H1 (cell line): ENCODE measurements around the gene RALGAPA2. TPM values are rescaled to one million over a fixed set of nuclear protein-coding genes. Genes with fewer than 3 reads are reported as not detected.

Experiments
- CTCF ChIA-PET: fragments of 300-600 bp; sonication (Branson Sonifier 250); formaldehyde crosslinking; loops from one replicate; lab custom pipeline; 2021; ENCODE audit not compliant: partially characterized antibody; lab: Charles Lee
- POLR2A ChIA-PET: fragments of 300-600 bp; sonication (Branson Sonifier 250); formaldehyde crosslinking; loops from one replicate; lab custom pipeline; 2021; ENCODE audit warnings: inconsistent platforms; ENCODE audit not compliant: partially characterized antibody; lab: Charles Lee
- DNase-seq, 2 experiments: peaks; one replicate each; pipeline versions ENCODE4 v3.0.0 to v3.0.0-alpha.2; 2010 to 2022; ENCODE audit warnings: low spot score in 2 of 2, low read depth in 1 of 2, mixed read lengths in 1 of 2
- FAIRE-seq: peaks from 2 replicates; lab custom pipeline; 2011; peaks lifted over from hg19 to GRCh38; lab: Jason Lieb, UNC
- H2AFZ ChIP-seq: 2 replicates; pipeline ENCODE4 v1.8.1; 2012; ENCODE audit warnings: low read length, inconsistent platforms
- H2AK5ac ChIP-seq: 2 replicates; pipeline ENCODE4 v1.6.1; 2013; ENCODE audit warnings: low read depth, low read length
- H2BK120ac ChIP-seq: replicated peaks from 2 replicates; pipeline ENCODE3; 2013; ENCODE audit warnings: low read depth, low read length, inconsistent platforms
- H2BK12ac ChIP-seq: 2 replicates; pipeline ENCODE4 v1.6.1; 2013; ENCODE audit warnings: low read depth, low read length
- H2BK15ac ChIP-seq: 2 replicates; pipeline ENCODE4 v1.6.1; 2013; ENCODE audit warnings: low read length
- H2BK20ac ChIP-seq: 2 replicates; pipeline ENCODE4 v1.6.1; 2013; ENCODE audit warnings: low read length
- H2BK5ac ChIP-seq: 2 replicates; pipeline ENCODE4 v1.6.1; 2013; ENCODE audit warnings: low read depth, low read length
- H3K14ac ChIP-seq: 2 replicates; pipeline ENCODE4 v1.6.1; 2013; ENCODE audit warnings: inconsistent platforms; ENCODE audit not compliant: insufficient read length
- H3K18ac ChIP-seq: 2 replicates; pipeline ENCODE4 v1.6.1; 2013; ENCODE audit warnings: low read length; ENCODE audit errors: extremely low read depth
- H3K23ac ChIP-seq: 2 replicates; pipeline ENCODE4 v1.6.1; 2013; ENCODE audit warnings: inconsistent platforms; ENCODE audit not compliant: insufficient read length
- H3K23me2 ChIP-seq: 2 replicates; pipeline ENCODE4 v1.6.1; 2013; ENCODE audit warnings: low read depth, low read length
- H3K27ac ChIP-seq: 2 replicates; pipeline ENCODE4 v1.6.1; 2011; ENCODE audit warnings: low read depth, low read length, inconsistent platforms
- H3K27me3 ChIP-seq, 4 experiments: replicated peaks in 1 of 4; 1 replicate in 1 of 4; 2 replicates in 3 of 4; pipeline versions ENCODE4 v1.6.1 to v1.8.1; 2011 to 2013; ENCODE audit warnings: low read length in 3 of 4, mild to moderate bottlenecking in 3 of 4, inconsistent platforms in 2 of 4, mixed read lengths in 2 of 4, moderate library complexity in 1 of 4; ENCODE audit not compliant: control insufficient read depth in 3 of 4, insufficient read depth in 3 of 4; ENCODE audit errors: extremely low read depth in 1 of 4
- H3K36me3 ChIP-seq, 4 experiments: 2 replicates each; pipeline versions ENCODE4 v1.6.1 to v1.8.1; 2011 to 2013; ENCODE audit warnings: mild to moderate bottlenecking in 4 of 4, low read length in 3 of 4, moderate library complexity in 2 of 4, control low read depth in 1 of 4, inconsistent platforms in 1 of 4; ENCODE audit not compliant: insufficient read depth in 4 of 4, control insufficient read depth in 2 of 4
- H3K4ac ChIP-seq: replicated peaks from 2 replicates; pipeline ENCODE3; 2013; ENCODE audit warnings: low read length, low read depth, mixed read lengths, inconsistent platforms; ENCODE audit not compliant: insufficient read length
- H3K4me1 ChIP-seq, 4 experiments: replicated peaks in 1 of 4; 1 replicate in 1 of 4; 2 replicates in 3 of 4; pipeline versions ENCODE4 v1.6.1 to v1.8.1; 2011 to 2013; ENCODE audit warnings: low read length in 3 of 4, inconsistent platforms in 2 of 4, mixed read lengths in 1 of 4; ENCODE audit not compliant: insufficient read depth in 4 of 4, control insufficient read depth in 3 of 4
- H3K4me2 ChIP-seq, 2 experiments: 2 replicates each; pipeline versions ENCODE4 v1.6.1 to v1.8.1; 2011 to 2013; ENCODE audit warnings: low read depth in 2 of 2, low read length in 2 of 2, control low read depth in 1 of 2, inconsistent platforms in 1 of 2, mild to moderate bottlenecking in 1 of 2; ENCODE audit not compliant: insufficient read depth in 1 of 2
- H3K4me3 ChIP-seq, 4 experiments: fragments of 200-600, 300-600 bp in 1 of 4; sonication (generic), shearing (Covaris generic), sonication (Bioruptor Twin) in 1 of 4; 2 replicates each; pipeline versions ENCODE4 v1.5.1 to v1.8.1; 2011 to 2016; ENCODE audit warnings: low read length in 4 of 4, low read depth in 3 of 4, control low read depth in 2 of 4, inconsistent platforms in 2 of 4, mild to moderate bottlenecking in 2 of 4, mixed read lengths in 1 of 4, moderate library complexity in 1 of 4; ENCODE audit not compliant: insufficient read depth in 2 of 4; ENCODE audit errors: extremely low read depth in 1 of 4
- H3K56ac ChIP-seq: replicated peaks from 2 replicates; pipeline ENCODE3; 2013; ENCODE audit warnings: low read depth, mild to moderate bottlenecking, mixed read lengths, low read length, inconsistent platforms; ENCODE audit not compliant: insufficient read length
- H3K79me1 ChIP-seq: 2 replicates; pipeline ENCODE4 v1.6.1; 2013; ENCODE audit warnings: low read depth, low read length, control low read depth
- H3K79me2 ChIP-seq, 2 experiments: 2 replicates each; pipeline versions ENCODE4 v1.6.1 to v1.8.1; 2012 to 2013; ENCODE audit warnings: low read length in 2 of 2, mild to moderate bottlenecking in 2 of 2, inconsistent platforms in 1 of 2; ENCODE audit not compliant: insufficient read depth in 2 of 2, control insufficient read depth in 1 of 2
- H3K9ac ChIP-seq, 4 experiments: replicated peaks in 1 of 4; 1 replicate in 1 of 4; 2 replicates in 3 of 4; pipeline versions ENCODE4 v1.6.1 to v1.8.1; 2011 to 2013; ENCODE audit warnings: low read depth in 3 of 4, low read length in 3 of 4, control low read depth in 2 of 4, mild to moderate bottlenecking in 2 of 4, moderate library complexity in 2 of 4, inconsistent platforms in 1 of 4; ENCODE audit errors: extremely low read depth in 1 of 4
- H3K9me3 ChIP-seq, 2 experiments: 2 replicates each; pipeline versions ENCODE4 v1.6.1 to v1.8.1; 2012 to 2013; ENCODE audit warnings: mild to moderate bottlenecking in 2 of 2, moderate library complexity in 2 of 2, control low read depth in 1 of 2, inconsistent platforms in 1 of 2, low read depth in 1 of 2, low read length in 1 of 2, mixed read lengths in 1 of 2; ENCODE audit not compliant: insufficient read depth in 2 of 2
- H4K20me1 ChIP-seq, 2 experiments: replicated peaks in 1 of 2; 2 replicates each; pipeline versions ENCODE3 to v1.8.1; 2011 to 2013; ENCODE audit warnings: inconsistent platforms in 2 of 2, low read length in 2 of 2, mild to moderate bottlenecking in 1 of 2; ENCODE audit not compliant: insufficient read depth in 2 of 2, control insufficient read depth in 1 of 2
- H4K5ac ChIP-seq: 2 replicates; pipeline ENCODE4 v1.6.1; 2013; ENCODE audit warnings: low read length, low read depth, mixed read lengths, inconsistent platforms; ENCODE audit not compliant: insufficient read length
- H4K8ac ChIP-seq: 2 replicates; pipeline ENCODE4 v1.8.0; 2013; ENCODE audit warnings: mild to moderate bottlenecking, moderate library complexity, low read length, inconsistent platforms; ENCODE audit not compliant: insufficient read depth; ENCODE audit errors: extremely low read depth
- H4K91ac ChIP-seq: replicated peaks from 2 replicates; pipeline ENCODE3; 2013; ENCODE audit warnings: low read length, mixed read lengths, inconsistent platforms; ENCODE audit not compliant: insufficient read length
- BRCA1 ChIP-seq: IDR thresholded peaks from 2 replicates; pipeline ENCODE4 v1.6.1; 2012; ENCODE audit warnings: low read depth, low read length, improper control_type of control experiment
- CTBP2 ChIP-seq: IDR thresholded peaks from 2 replicates; pipeline ENCODE4 v1.7.0; 2011; ENCODE audit warnings: borderline replicate concordance, mild to moderate bottlenecking, moderate library complexity, mixed read lengths, low read length; ENCODE audit not compliant: insufficient read depth, insufficient read length
- JUND ChIP-seq: IDR thresholded peaks from 2 replicates; pipeline ENCODE4 v1.6.1; 2011; ENCODE audit warnings: mild to moderate bottlenecking, improper control_type of control experiment, low read length
- TEAD4 ChIP-seq: IDR thresholded peaks from 2 replicates; pipeline ENCODE4 v1.6.1; 2012; ENCODE audit warnings: low read depth, low read length, inconsistent platforms, mixed read lengths
- WGBS, 2 experiments: shearing (Covaris generic) in 1 of 2; methylation state at CpG; one replicate each; pipeline versions ENCODE4 v1.1.6 to v1.1.7; 2013 to 2015; ENCODE audit warnings: low lambda C conversion rate in 2 of 2, mixed read lengths in 2 of 2, inconsistent platforms in 1 of 2, low coverage in 1 of 2, missing lambda C conversion rate in 1 of 2; ENCODE audit not compliant: insufficient replicate concordance in 2 of 2, insufficient coverage in 1 of 2, insufficient read length in 1 of 2; ENCODE audit errors: extremely low coverage in 1 of 2, missing lambda C conversion rate in 1 of 2; 5-methylcytosine and 5-hydroxymethylcytosine counted together
- polyA plus RNA-seq, 7 experiments: library from polyadenylated mRNA; depleted of rRNA in 3 of 7; stranded (reverse) in 5 of 7; unstranded in 2 of 7; fragments of >200 nt in 5 of 7; fragments of 200-250 nt in 2 of 7; gene quantifications; 1 replicate in 5 of 7; 2 replicates in 1 of 7; 4 replicates in 1 of 7; pipeline versions ENCODE4 v1.2.1 to v1.2.3, GENCODE V29; 2011 to 2013; ENCODE audit warnings: missing spikeins in 2 of 7, mixed read lengths in 2 of 7
- total RNA-seq: library from RNA; stranded (reverse); fragmentation: NEBNext Ultra II Directional; extraction: Animal tissue kit (Norgen Biotek cat#: 25700); gene quantifications from 2 replicates; pipeline ENCODE4 v1.2.1, GENCODE V29; 2021

Gene RALGAPA2
- total and polyA plus RNA-seq, 2 of the 8 experiments (the other 6 are each of a cell fraction or from before 2014, with no cell fraction given): 5.1 to 25.5 TPM

DNA sequence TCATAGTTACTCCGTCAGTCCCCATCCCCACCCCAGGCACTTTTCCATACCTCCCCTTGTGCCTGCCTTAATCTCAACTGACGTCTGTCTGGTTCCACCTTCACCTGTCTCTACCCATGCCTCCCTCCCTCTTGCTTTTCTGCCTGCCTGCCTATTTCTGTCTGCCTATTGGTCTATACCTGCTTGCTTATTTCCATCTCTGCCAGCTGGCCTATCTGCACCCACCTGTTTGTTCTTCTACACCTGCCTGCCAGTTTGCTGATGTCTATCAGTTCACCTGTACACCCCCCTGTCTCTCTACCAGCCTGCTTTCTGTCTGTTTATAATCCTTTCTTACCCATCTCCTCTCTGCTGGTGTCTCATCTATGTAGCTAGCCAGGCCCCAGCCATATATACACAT is 87.5 kb downstream of the RALGAPA2 start:
- H3K23ac ChIP-seq: no peak overlapping the region
- no peak overlapping the region for H3K14ac ChIP-seq
- 81% methylated on average over 2 of the region's 2 CpGs; no CpG with 5 or more reads in 1 of the 2 experiments for WGBS, 2 experiments
- no peak overlapping the region for H2BK15ac ChIP-seq
- H2BK5ac ChIP-seq: no peak overlapping the region
- no peak overlapping the region for H2AK5ac ChIP-seq
- peaks cover 2 to 8% (median 5%) of the 10 kb centered on the region in 4 experiments; a peak in 5 of 8 replicates for H3K36me3 ChIP-seq
- H4K8ac ChIP-seq: no peak overlapping the region
- H3K4ac ChIP-seq: no peak overlapping the region
- DNase-seq: no peak
- H2AFZ ChIP-seq: no peak overlapping the region
- no peak overlapping the region for H3K27ac ChIP-seq
- H3K27me3 ChIP-seq: no peaks in the 10 kb centered on the region
- POLR2A ChIA-PET: no interaction called here
- H3K79me2 ChIP-seq: no peaks in the 10 kb centered on the region
- H4K20me1 ChIP-seq: peaks cover 0 to 1% of the 10 kb centered on the region in 2 experiments
- no peak overlapping the region for H3K56ac ChIP-seq
- no peak overlapping the region for H3K18ac ChIP-seq
- no peak overlapping the region for H3K4me2 ChIP-seq
- TF ChIP-seq BRCA1 (no peak), CTBP2 (no peak), TEAD4 (no peak), JUND (no peak)
- TF ChIP-seq, all 59 proteins: peak for 0
- Histone ChIP-seq H3K23me2 (no peaks in the 10 kb centered on the region), H4K5ac (no peak overlapping the region), H3K9ac (no peak overlapping the region), H3K4me3 (no peak overlapping the region), H4K91ac (no peak overlapping the region), H3K4me1 (no peaks in the 10 kb centered on the region), H3K79me1 (no peaks in the 10 kb centered on the region), H2BK12ac (no peak overlapping the region), H2BK20ac (no peak overlapping the region), H2BK120ac (no peak overlapping the region), H3K9me3 (no peaks in the 10 kb centered on the region)
- CTCF ChIA-PET: no interaction called here
- no peak for FAIRE-seq
